A549 treated with Mapracorat at 1 μM for 4 hours (cell line): ENCODE data around the gene PURA. TPM values are rescaled to one million over a fixed set of nuclear protein-coding genes. Genes with fewer than 3 reads are reported as not detected.

Experiments
- total RNA-seq: library from RNA; stranded (reverse); fragments of 200-300 nt; extraction: Qiagen RNA extraction; gene quantifications from 5 replicates; pipeline ENCODE4 v1.2.3, GENCODE V29; 2022

PURA gene
- 4.4 to 5.3 TPM (median 5.0 TPM) in 5 replicates for total RNA-seq

DNA sequence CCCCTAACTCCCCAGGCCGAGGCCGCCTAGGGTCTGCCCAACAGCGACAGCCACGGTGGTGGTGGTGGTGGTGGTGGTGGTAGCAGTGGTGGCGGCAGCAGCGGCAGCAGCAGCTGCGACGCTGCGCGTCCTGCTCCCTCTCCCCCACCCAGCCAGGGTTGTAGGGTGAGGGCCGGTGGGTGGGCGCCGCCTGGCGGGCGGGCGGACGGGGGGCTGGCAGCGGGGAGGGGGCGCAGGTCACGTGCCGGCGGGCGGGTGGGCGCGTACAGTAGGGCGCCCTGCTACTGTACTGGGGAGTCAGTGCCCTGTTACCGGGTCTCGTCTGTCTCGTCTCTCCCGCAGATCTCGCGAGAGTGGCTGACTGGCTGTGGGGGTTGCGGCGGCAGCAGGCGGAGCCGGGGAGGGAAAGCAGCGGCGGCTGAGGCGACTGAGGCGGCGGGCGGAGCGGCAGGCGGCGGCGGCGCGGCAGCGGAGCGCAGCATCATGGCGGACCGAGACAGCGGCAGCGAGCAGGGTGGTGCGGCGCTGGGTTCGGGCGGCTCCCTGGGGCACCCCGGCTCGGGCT, at the start of gene PURA:
Gene PURA (plus strand): TSS at position 411 of the 565 bp plus-strand sequence. CDS start 73 bp downstream, at position 484.

DNA sequence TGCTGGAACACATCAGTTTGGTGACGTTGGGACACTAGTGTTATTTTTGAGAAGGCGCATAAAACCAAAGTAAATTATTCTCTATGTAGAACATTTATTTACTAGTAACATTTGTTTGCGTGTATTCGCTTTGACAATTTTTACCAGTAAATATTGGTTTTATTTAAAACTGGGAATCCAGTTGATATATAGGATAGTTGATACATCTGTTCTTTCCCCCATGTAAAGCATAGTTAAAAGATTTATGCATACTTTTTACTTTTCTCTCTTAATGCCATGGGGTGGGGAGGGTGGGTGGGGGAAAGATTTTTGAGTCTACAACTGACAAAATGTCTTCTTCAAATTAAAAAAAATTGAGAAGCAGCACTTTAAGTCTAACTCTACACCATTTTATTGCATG, 11.7 kb downstream of the PURA start, which contains the start of gene IGIP:
Gene IGIP (plus strand): TSS at position 301 of the 400 bp plus-strand sequence. CDS start 2,540 bp downstream, outside the sequence.

DNA sequence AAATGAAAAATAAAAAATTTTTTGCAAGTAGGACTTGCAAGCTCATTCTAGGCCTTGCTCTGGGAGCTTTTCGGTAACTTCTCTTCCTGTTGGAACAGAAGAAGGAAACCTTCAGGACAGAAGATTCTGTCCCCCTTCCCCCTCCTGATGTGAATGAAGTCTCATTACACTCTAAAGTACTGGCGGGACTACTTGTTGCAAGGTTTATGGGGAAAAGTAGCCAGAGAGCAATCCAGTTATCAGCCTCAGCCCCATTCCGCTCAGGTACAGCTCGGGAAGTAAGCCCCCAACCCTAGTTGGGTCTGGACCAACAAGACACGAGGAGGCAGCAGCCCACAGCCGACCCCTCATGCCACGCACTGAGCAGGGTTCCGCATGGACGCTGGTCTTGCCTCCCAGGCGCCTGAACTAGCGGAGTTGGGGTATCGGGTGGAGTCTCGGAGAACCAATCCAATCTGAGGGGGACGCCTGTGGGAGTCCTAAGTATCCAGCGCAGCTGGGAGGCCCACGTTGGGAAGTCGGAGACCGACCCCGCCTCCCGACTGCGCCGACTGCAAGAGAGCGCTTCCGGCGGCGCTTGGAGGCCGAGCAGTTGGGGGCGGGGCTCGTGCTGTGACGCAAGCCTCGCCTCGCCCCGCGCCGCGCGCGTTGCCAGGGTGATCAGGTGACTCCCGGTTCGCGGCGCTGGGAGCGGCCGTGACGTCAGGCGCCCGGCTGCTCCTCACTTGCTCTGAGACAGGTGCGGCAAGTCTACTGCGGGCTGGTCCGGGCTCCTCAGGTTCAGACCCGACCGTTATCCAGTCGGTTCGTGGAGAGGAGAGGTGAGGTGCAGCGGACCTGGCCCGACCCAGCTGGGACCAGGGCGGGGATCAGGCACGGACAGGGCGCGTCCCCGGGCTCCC, 60.8 kb downstream of the PURA start, which contains the start of gene CYSTM1:
Gene CYSTM1 (plus strand): TSS at position 724 of the 902 bp plus-strand sequence. CDS start 19,278 bp downstream, outside the sequence.

Other genes with a start within 250 kb of the PURA start
- gene NRG2, start 70.8 kb upstream of the PURA start, total RNA-seq = 1.6 to 2.4 TPM (median 2.0 TPM) in 5 replicates
- gene IGIP, start 11.8 kb downstream of the PURA start, total RNA-seq = 0.55 to 1.0 TPM (median 0.79 TPM) in 5 replicates
- 149 to 258 TPM (median 171 TPM) in 5 replicates for gene CYSTM1, start 61.1 kb downstream of the PURA start, total RNA-seq
- gene PFDN1, start 189.0 kb downstream of the PURA start, total RNA-seq = 89.7 to 118 TPM (median 91.5 TPM) in 5 replicates
- 6.0 to 7.3 TPM (median 7.2 TPM) in 5 replicates for gene HBEGF, start 232.5 kb downstream of the PURA start, total RNA-seq
- gene SLC4A9, start 246.1 kb downstream of the PURA start, total RNA-seq = 0.05 to 0.08 TPM in 2 of 5 replicates, not detected in the others